ENCODE measurements around the gene ATP8B4. TPM values are rescaled to one million over a fixed set of nuclear protein-coding genes. Genes with fewer than 3 reads are reported as not detected.

The ATP8B4 gene
- total and polyA plus RNA-seq, 2 of the 8 experiments (the other 6 are each of a cell fraction or from before 2014, with no cell fraction given): 0.17 to 0.24 TPM

DNA sequence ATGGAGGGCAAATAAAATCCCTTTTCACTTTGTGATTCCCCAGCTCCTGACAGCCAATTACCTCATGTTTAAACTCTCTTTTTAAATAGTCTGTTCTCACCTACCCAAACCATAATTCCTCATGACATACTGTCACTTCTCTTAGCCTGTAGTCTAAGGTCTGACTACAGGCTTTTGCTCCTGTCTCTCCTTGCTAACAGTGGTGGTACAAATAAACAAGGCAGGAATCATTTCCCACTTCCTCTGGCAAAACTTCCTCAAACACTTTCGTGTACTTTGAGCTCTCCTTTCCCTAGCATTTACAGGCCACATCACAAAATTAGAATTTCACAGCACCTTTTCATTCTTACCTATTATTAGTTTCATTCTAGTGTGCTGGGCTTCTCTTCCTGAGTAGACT, 51.8 kb downstream of the ATP8B4 start:
- Histone ChIP-seq H2BK12ac (ENCODE audit: low read depth, low read length) (no peak overlapping the region), H3K79me1 (ENCODE audit: low read depth, low read length) (no peaks in the 10 kb centered on the region), H4K5ac (ENCODE audit: insufficient read length, low read depth, low read length) (no peak overlapping the region), H2BK5ac (ENCODE audit: low read depth, low read length) (no peak overlapping the region), H3K4me1 (replicated peaks in 1 of 4; ENCODE audit: control insufficient read depth in 3 of 4, insufficient read depth in 4 of 4, low read length in 3 of 4) (no peaks in the 10 kb centered on the region), H3K4ac (replicated peaks; ENCODE audit: insufficient read length, low read depth, low read length) (no peak overlapping the region), H3K9ac (replicated peaks in 1 of 4; ENCODE audit: extremely low read depth in 1 of 4, low read depth in 3 of 4, low read length in 3 of 4) (no peak overlapping the region), H4K8ac (ENCODE audit: extremely low read depth, insufficient read depth, low read length) (no peak overlapping the region), H2BK15ac (ENCODE audit: low read length) (no peak overlapping the region), H3K79me2 (ENCODE audit: control insufficient read depth in 1 of 2, insufficient read depth in 2 of 2, low read length in 2 of 2) (no peaks in the 10 kb centered on the region), H3K9me3 (ENCODE audit: insufficient read depth in 2 of 2, low read depth in 1 of 2, low read length in 1 of 2) (no peaks in the 10 kb centered on the region), H3K36me3 (ENCODE audit: control insufficient read depth in 2 of 4, insufficient read depth in 4 of 4, low read length in 3 of 4) (no peaks in the 10 kb centered on the region), H3K4me3 (ENCODE audit: extremely low read depth in 1 of 4, insufficient read depth in 2 of 4, low read depth in 3 of 4, low read length in 4 of 4) (no peak overlapping the region), H4K91ac (replicated peaks; ENCODE audit: insufficient read length, low read length) (no peak overlapping the region), H3K23me2 (ENCODE audit: low read depth, low read length) (no peaks in the 10 kb centered on the region), H3K56ac (replicated peaks; ENCODE audit: insufficient read length, low read depth, low read length) (no peak overlapping the region), H2AK5ac (ENCODE audit: low read depth, low read length) (no peak overlapping the region), H3K27me3 (replicated peaks in 1 of 4; ENCODE audit: control insufficient read depth in 3 of 4, extremely low read depth in 1 of 4, insufficient read depth in 3 of 4, low read length in 3 of 4) (no peaks in the 10 kb centered on the region), H2BK20ac (ENCODE audit: low read length) (no peak overlapping the region), H3K18ac (ENCODE audit: extremely low read depth, low read length) (no peak overlapping the region), H3K14ac (ENCODE audit: insufficient read length) (no peak overlapping the region), H4K20me1 (replicated peaks in 1 of 2; ENCODE audit: control insufficient read depth in 1 of 2, insufficient read depth in 2 of 2, low read length in 2 of 2) (no peaks in the 10 kb centered on the region), H3K23ac (ENCODE audit: insufficient read length) (no peak overlapping the region), H3K27ac (ENCODE audit: low read depth, low read length) (no peak overlapping the region), H2BK120ac (replicated peaks; ENCODE audit: low read depth, low read length) (no peak overlapping the region), H2AFZ (ENCODE audit: low read length) (no peak overlapping the region), H3K4me2 (ENCODE audit: insufficient read depth in 1 of 2, low read depth in 2 of 2, low read length in 2 of 2) (no peak overlapping the region)
- FAIRE-seq: no peak
- WGBS, 2 experiments (ENCODE audit: extremely low coverage in 1 of 2, insufficient coverage in 1 of 2, insufficient read length in 1 of 2, insufficient replicate concordance in 2 of 2, low coverage in 1 of 2, low lambda C conversion rate in 2 of 2, missing lambda C conversion rate in 1 of 2): 93% methylated on average over 1 of the region's 1 CpG; no CpG with 5 or more reads in 1 of the 2 experiments
- ChIA-PET CTCF (ENCODE audit: partially characterized antibody) (interaction anchor here (1.2 to 1.6 kb wide), 2 partner anchors 16 to 78 kb away, joined by 3 to 7 read pairs; no protein-coding TSS in a partner anchor), POLR2A (ENCODE audit: partially characterized antibody) (no interaction called here)
- no peak for DNase-seq (ENCODE audit: low read depth in 1 of 2, low spot score in 2 of 2)
- TF ChIP-seq, protein P1, sequence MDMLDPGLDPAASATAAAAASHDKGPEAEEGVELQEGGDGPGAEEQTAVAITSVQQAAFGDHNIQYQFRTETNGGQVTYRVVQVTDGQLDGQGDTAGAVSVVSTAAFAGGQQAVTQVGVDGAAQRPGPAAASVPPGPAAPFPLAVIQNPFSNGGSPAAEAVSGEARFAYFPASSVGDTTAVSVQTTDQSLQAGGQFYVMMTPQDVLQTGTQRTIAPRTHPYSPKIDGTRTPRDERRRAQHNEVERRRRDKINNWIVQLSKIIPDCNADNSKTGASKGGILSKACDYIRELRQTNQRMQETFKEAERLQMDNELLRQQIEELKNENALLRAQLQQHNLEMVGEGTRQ (IDR thresholded peaks at IDR 0.05; ENCODE audit: low read length): no peak
- TF ChIP-seq JUN (IDR thresholded peaks at IDR 0.05; ENCODE audit: low read depth, low read length) (no peak), KDM5A (IDR thresholded peaks at IDR 0.05; ENCODE audit: low read length) (no peak), NRF1 (IDR thresholded peaks at IDR 0.05; ENCODE audit: low read depth, low read length) (no peak), RNF2 (IDR thresholded peaks at IDR 0.05; ENCODE audit: borderline replicate concordance, low read depth, low read length, missing control alignments, poor library complexity, severe bottlenecking) (no peak), CBX5 (IDR thresholded peaks at IDR 0.05; ENCODE audit: low read depth, low read length) (no peak), SUZ12 (IDR thresholded peaks at IDR 0.05; ENCODE audit: low read length) (no peak), SP2 (IDR thresholded peaks at IDR 0.05; ENCODE audit: low read length) (no peak), CBX8 (IDR thresholded peaks at IDR 0.05; ENCODE audit: borderline replicate concordance, low read depth, low read length) (no peak)
